HG03565 (cell line): ENCODE measurements around the gene CNTN5.

Experiments used
- ATAC-seq: cut with Tn5 transposase; IDR thresholded peaks from one replicate; pipeline ENCODE4 v1.9.1; 2021; ENCODE audit warnings: mild to moderate bottlenecking, moderate library complexity; ENCODE audit not compliant: unreplicated experiment

Gene CNTN5

DNA sequence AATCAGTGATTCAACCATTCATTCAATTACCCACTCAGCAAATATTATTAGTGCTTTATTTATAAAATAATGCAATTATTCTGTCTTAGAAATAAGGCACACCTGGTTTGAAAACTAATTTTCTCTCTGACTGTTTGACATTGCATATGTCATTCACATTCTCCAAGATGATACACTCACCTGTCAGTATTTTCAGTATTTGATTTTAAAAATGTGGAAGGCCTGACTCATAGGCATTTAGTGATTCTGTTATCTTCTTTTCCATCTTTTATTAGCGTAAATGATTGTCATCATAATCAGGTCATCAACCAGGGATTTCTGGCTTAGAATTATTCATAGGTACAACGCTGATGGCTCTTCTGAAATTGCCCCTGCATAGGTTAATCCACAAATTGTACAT is 480.9 kb downstream of the CNTN5 start:
- no peak for ATAC-seq

- no peak for ATAC-seq
Measured at GRCh38 chr11:99505316-99505715, 484.6 kb downstream of the CNTN5 start.

DNA sequence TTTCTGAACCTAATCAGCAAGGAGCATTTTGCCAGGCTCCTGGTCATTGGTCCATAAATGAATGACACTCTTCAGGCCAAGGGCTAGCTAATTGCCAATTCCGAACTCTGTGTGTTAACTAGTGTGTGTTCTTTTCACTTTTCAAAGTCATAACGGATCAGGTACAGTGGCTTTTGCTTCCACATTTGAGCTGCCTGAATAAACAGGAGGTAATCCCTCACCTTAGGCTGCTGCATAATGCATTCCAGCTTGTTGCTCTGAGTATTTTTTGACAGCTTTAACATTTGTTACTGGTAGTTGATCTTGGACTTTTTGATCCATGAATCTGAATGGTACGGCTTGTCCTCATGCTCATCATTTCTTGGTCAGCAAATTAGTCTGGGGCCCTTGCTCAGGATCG is 485.1 kb downstream of the CNTN5 start:
- ATAC-seq: no peak

DNA sequence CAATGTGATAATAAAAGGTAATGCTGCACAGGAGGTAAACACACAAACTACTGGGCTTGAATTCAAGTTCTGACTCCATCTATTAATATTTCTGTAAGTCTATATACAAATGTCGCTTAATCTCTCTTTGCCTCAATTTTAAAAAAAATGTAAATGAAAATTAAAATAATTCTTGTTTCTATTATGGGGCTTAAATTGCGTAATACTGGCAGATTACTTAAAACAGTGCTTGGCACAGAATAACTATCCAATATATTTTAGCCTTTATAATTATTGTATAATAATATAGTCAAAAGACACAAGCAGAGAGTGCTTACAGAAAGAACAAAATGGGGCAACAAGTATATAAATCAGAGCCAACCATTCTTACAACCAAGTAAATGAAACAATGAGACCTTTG is 489.1 kb downstream of the CNTN5 start:
- no peak for ATAC-seq

- ATAC-seq: no peak
Measured at GRCh38 chr11:99513368-99513767, 492.6 kb downstream of the CNTN5 start.

DNA sequence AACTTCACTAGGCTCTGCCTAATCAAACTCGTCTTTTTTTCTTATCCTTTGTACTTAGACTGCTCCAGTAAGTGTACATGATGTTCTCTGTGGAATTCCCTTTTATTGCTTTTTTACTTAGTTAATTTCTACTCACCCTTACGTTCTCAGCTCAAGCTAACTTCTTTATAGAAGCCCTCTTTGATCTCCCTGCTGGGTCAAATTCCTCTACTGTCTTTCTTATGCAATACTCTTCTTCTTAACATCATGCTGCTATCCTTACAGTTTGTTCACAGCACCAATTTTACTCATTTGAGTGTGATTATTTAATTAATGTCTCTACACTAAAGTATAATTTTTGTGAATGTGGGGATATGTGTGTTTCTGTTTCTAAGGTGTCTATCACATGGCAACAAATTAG is 498.3 kb downstream of the CNTN5 start:
- no peak for ATAC-seq

- ATAC-seq: no peak
Measured at GRCh38 chr11:99522467-99523173, 501.9 kb downstream of the CNTN5 start.

- ATAC-seq: no peak
Measured at GRCh38 chr11:99531468-99531867, 510.7 kb downstream of the CNTN5 start.

DNA sequence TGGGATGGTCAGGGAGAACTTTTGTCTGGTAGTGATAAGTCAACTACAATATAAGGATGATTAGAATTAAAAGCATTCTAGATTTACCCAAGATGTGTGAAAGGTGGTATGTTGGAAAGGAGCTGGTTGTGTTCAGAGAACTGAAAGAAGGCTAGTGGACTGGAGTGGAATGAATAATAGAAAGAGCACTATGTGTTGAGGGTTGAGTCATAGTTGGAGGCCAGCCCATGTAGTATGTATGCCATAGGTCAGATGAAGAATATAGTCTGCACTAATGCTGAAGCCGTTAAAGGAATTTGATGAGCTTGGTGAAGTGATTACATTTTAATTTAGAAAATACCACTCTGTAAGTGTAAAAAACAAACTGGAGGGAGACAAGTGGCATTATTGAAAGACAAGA is 514.1 kb downstream of the CNTN5 start:
- ATAC-seq: peak; percentile 37

DNA sequence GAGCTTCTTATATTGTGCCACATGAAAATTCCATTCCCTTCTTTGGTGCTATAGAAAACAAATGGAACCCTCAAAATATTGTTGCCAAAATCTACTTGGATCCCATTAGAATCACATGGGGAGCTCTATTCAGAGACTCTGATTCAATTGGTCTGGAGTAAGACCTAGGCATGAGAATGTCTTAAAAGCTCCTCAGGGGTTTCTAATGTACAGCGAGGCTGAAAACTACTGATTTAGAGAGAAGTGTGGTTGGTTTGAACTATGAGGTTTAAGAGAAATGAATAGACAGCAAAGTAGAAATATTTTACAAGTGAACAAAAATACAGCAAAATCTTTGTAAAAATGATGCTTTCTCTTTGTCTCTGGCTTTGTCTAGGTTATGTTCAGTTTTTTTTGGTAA is 514.7 kb downstream of the CNTN5 start:
- peak; percentile 50 for ATAC-seq

DNA sequence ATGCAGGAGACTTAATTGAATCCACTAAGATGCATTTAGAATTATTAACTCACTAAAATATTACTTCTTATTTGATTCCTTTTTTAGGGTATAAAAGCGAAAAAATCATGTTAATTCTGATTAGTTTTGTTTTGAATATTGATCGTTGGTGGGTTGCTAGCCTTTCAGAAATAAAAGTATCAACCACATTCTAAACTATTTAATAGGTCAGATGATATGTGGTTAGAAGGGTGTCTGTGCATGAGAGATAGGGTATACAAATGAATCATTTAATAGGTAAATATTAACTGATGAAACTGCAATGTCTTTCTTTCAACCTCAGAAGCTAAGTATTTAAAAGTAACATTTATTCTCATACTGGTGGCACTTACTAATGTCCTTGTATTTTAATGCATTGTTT is 515.1 kb downstream of the CNTN5 start:
- ATAC-seq: peak; percentile 66

DNA sequence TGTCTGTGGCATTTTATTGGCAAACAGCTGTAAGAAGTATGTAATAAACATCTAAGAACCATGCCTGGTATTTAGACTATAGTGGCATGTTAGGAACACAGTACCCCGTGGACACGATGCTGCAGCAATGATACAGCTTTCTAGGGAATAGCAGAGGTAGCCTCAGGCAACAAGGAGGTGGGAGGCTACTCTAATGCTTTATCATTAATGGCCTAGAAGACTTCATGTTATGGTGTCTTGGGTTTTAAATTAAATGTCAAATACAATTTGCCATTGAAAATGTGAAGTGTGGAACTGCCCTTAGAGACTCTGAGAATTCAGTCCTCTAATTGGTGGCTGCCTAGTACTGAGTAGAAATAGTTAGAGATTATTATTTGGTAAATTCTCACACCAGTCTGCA is 516.9 kb downstream of the CNTN5 start:
- ATAC-seq: no peak

DNA sequence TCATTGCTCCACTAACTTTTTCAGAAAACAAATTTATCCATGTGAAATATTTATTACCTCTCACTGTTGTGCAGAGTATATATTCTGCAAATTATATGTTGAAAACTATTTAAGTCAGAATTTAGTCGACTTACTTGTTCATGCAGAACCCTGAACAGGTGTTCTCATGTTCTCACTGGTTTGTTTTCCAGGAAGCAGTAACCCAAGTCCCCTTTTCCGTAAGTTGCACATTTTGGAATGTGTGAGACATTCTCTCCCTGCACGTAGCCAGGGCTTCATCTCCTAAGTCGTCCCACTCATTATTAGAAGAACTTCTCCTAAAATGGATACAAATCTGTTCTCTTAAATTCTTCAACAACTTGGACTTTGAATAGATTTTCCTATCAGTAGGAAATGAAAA is 524.9 kb downstream of the CNTN5 start:
- no peak for ATAC-seq

GRCh38 chr11:99548264-99548663 is 527.5 kb downstream of the CNTN5 start:
- no peak for ATAC-seq

GRCh38 chr11:99554232-99554903 is 533.6 kb downstream of the CNTN5 start:
- no peak for ATAC-seq

- no peak for ATAC-seq
Measured at GRCh38 chr11:99555486-99555885, 534.7 kb downstream of the CNTN5 start.

DNA sequence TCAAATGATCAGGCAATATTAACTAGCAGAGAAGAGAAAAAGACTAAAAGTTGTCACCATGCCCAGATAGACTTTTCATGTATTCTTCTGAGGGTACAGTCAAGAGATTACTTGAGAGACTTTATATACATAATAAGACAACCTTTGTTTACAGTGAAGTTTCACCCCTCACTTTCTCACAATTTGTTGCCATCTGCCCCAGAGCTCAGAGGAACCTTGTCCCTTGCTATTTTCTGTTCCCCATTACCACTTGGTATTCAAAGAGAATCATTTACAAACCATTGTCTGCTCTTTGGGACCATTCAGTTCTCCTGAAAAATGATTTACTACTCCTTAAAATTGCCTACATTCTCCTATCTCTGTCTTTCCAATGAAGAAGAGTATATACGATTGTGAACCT is 544.6 kb downstream of the CNTN5 start:
- no peak for ATAC-seq

DNA sequence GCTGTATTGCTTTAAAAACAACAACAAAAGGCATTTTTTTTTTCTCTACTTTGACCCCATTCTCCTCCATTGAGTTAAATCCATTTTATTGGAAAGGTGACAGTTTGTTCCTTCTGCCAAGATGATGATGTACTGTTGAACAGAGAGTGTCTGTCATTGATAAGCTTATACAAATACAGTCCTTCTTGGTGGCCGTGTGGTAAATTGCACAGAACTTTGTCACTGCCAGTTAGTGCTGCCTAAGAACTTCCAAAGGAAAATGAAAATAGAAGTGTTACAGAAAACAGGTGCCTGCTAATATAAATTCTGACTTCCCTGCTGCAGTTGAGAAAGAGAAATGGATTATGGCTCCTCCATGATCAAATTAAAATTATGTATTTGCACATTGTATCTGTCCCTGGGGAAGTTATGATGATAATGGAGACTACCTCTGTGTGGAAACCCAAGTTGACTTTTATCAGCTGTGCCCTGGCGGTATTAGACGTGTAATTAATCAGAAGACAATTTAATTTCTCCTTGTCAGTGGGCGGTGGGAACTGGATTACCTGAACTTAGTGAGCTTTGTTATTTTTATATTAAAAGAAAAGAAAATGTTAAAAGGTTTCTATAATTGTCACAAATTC is 546.7 kb downstream of the CNTN5 start:
- ATAC-seq: no peak

DNA sequence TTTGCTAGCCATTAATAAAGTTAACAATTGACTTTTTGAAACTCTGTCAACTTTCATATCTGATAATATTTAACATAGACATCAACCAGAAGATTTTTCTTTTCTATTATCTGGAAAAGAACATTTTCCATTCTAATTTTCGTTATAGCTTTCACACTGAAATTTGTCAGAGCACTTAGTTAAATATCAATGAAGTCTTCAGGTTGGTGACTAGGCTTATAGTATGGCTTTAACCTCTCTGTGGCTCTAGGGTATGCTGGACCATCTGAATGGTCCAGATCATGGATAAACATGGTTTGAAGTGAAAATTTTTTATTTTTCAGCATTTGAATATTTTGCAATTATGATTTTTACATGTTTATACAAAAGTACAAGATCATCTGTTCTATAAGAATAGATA is 548.1 kb downstream of the CNTN5 start:
- ATAC-seq: no peak

DNA sequence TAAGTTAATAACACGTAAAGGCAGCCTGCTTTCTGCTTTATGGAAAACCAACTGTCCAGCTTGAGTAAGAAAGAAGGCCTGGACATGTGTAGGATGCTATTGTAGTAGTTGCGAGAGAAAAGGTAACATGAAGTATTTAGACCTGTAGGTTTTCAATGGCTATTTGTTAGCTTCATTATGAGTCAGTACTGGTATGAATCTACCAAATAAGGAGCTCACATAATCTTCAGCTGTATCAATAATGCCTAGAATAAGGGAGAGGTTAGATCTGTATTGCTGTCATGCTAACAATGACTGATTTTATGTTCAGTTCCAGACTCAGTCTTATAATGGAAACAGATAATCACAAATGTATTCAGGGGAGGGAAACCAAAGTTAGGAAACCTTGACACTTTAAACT is 550.3 kb downstream of the CNTN5 start:
- peak; percentile 38 for ATAC-seq

- no peak for ATAC-seq
Measured at GRCh38 chr11:99584830-99585229, 564.1 kb downstream of the CNTN5 start.

DNA sequence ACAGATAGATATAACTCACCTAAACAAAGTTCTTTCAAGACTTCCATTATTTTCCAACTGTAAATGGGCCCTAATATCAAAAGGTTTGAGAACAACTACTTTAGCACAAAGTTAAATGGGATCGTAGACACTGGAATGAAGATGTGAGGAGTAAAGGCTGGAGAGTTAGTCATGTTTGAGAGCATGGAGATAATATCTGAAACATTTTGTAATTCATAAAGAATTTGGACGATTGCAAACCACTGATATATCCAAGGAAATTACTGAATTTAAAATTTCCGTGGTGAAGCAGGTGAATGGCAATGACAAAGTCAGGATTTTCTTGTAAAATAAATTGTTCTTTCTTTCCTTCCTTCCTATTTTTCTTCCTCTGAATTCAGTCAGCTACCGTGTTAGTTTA is 564.9 kb downstream of the CNTN5 start:
- ATAC-seq: no peak
